GM13977 (cell line): ENCODE results near the gene MACROD2.

Experiments used
- DNase-seq: peaks from one replicate; pipeline ENCODE4 v3.0.0; 2012; ENCODE audit warnings: low spot score
- in situ Hi-C: fragments of 300-500 bp; cut with MboI; formaldehyde crosslinking; loops from one replicate; pipeline ENCODE4 v1.12.0; 2022; ENCODE audit warnings: low sequenced_read_pairs, low pct_unique_long_range_greater_than_20kb, mixed read lengths, inconsistent platforms; ENCODE audit not compliant: unreplicated experiment
- TF ChIP-seq, protein P1 (sequence below): IDR thresholded peaks from 2 replicates; pipeline ENCODE4 v1.5.1; 2012; ENCODE audit warnings: mild to moderate bottlenecking, control low read depth; ENCODE audit not compliant: insufficient read depth; ENCODE audit errors: extremely low read depth, missing control alignments

The MACROD2 gene

DNA sequence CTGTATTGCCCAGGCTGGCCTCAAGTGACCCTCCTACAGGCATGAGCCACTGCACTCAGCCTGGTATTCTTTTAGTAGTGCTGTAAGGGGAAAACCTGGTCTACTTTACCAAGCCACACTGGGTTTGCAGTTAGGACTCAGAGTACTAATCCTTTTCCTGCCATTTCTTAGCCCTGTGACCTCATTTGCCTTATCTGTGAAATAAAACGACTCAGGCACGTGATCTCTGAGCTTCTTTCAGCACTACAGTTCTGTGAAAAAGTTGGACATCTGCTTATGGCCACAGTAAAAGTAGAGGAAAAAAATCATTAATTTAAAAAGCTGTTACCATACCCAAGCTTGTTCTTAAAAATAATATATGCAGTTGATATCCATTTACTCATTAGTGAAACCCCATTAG lies 1570.5 kb downstream of the MACROD2 start:
- TF ChIP-seq, protein P1, sequence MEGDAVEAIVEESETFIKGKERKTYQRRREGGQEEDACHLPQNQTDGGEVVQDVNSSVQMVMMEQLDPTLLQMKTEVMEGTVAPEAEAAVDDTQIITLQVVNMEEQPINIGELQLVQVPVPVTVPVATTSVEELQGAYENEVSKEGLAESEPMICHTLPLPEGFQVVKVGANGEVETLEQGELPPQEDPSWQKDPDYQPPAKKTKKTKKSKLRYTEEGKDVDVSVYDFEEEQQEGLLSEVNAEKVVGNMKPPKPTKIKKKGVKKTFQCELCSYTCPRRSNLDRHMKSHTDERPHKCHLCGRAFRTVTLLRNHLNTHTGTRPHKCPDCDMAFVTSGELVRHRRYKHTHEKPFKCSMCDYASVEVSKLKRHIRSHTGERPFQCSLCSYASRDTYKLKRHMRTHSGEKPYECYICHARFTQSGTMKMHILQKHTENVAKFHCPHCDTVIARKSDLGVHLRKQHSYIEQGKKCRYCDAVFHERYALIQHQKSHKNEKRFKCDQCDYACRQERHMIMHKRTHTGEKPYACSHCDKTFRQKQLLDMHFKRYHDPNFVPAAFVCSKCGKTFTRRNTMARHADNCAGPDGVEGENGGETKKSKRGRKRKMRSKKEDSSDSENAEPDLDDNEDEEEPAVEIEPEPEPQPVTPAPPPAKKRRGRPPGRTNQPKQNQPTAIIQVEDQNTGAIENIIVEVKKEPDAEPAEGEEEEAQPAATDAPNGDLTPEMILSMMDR = no peak

DNA sequence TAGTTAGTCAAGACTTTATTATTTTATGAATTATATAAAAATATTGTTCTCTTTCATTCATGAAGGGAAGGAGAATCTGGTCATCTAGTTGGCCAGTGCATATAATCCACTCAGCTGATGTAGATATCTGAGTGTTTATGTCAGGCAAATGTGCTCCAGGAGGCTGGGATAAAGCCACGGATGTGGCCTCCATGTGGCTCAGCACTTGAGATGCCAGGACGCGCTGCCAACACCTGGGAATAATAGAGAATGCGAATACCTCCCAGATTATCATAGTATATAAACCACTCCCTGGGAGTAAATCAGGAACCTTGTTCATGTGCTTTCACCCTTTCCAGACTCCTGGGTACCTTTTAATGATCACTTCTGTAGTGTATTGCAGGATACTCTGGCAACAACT lies 1571.9 kb downstream of the MACROD2 start:
- in situ Hi-C loops = no loop called here
- TF ChIP-seq, protein P1 = no peak
- DNase-seq = no peak

More for the DNA sequence above, 1570.5 kb downstream of the MACROD2 start:
- in situ Hi-C loops = no loop called here
- DNase-seq = no peak

DNA sequence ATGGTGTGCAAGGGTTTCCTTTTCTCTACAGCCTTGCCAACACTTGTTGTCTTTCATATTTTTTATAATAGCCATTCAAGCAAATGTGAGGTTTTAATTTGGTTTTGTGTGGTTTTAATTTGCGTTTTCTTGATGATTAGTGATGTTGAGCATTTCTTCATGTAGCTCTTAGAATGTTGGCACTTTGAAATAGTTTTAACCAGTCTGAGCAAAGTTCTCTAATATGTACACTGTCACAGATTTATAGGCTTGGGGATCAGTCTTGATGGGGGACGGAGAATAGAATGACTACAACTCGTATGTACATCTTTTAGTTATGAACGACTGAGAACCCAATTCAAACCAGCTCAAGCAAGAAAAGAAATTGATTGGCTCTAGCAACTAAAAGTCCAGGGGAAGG lies 1574.8 kb downstream of the MACROD2 start:
- in situ Hi-C loops = no loop called here
- TF ChIP-seq, protein P1 = no peak
- no peak for DNase-seq

- in situ Hi-C loops = no loop called here
- no peak for DNase-seq
Measured at GRCh38 chr20:15571056-15571455, 1575.7 kb downstream of the MACROD2 start.

DNA sequence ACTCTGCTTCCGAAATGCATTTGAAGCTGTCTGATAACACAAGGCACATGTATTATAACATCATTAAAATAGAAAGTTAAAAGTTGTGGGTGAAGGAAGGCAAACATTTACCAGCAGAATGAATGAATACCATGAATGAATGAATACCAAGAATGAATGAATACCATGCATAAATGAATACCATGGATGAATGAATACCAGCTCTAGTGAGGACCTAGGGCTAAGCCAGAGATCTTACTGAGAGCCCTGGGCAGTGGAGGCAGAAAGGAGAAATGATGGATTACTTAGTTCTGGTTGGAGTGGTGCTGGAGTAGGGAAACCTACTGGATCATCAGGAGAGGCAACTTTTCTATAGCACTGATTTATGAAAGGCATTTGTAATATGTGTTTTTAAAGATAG lies 1579.9 kb downstream of the MACROD2 start:
- in situ Hi-C loops = no loop called here
- DNase-seq = no peak
- TF ChIP-seq, protein P1 = no peak

More at GRCh38 chr20:15571056-15571455, 1575.7 kb downstream of the MACROD2 start:
- TF ChIP-seq, protein P1 = no peak

- in situ Hi-C loops = no loop called here
- TF ChIP-seq, protein P1 = no peak
Measured at GRCh38 chr20:15576411-15576810, 1581.1 kb downstream of the MACROD2 start.

GRCh38 chr20:15578113-15578512 lies 1582.8 kb downstream of the MACROD2 start:
- TF ChIP-seq, protein P1 = no peak
- in situ Hi-C loops = no loop called here
- DNase-seq = no peak

More at GRCh38 chr20:15576411-15576810, 1581.1 kb downstream of the MACROD2 start:
- no peak for DNase-seq
